Colon (tissue), 2 donors: ENCODE results near the gene PIGQ.

Experiments
- FAIRE-seq: peaks from 2 replicates; lab custom pipeline; 2012; peaks lifted over from hg19 to GRCh38; lab: Jason Lieb, UNC
- donor health status: control.
- donor health status: control.

PIGQ gene

GRCh38 chr16:628321-629061 lies 58.7 kb downstream of the PIGQ start:
- FAIRE-seq = no peak

- no peak for FAIRE-seq
Measured at GRCh38 chr16:629185-629832, 59.5 kb downstream of the PIGQ start.

GRCh38 chr16:629833-630248 lies 60.1 kb downstream of the PIGQ start:
- FAIRE-seq = no peak

GRCh38 chr16:630249-630814 lies 60.6 kb downstream of the PIGQ start:
- no peak for FAIRE-seq

- FAIRE-seq = no peak
Measured at GRCh38 chr16:630815-631405, 61.1 kb downstream of the PIGQ start, which contains the start of gene WFIKKN1. TSS of gene WFIKKN1 (plus strand) at chr16:630985. CDS start at chr16:631254, 269 bp downstream.

- no peak for FAIRE-seq
Measured at GRCh38 chr16:631808-632358, 62.1 kb downstream of the PIGQ start.

GRCh38 chr16:632486-633335 lies 62.9 kb downstream of the PIGQ start:
- FAIRE-seq = no peak

GRCh38 chr16:633336-634050 lies 63.7 kb downstream of the PIGQ start:
- no peak for FAIRE-seq
